Activated CD4-positive, alpha-beta memory T cell treated with anti-CD3 and anti-CD28 coated beads, Interleukin-2, amount 10 ng/mL, durations not matched to agents 7 days and 5 days (primary cell): ENCODE data around the gene EEPD1. TPM values are rescaled to one million over a fixed set of nuclear protein-coding genes. Genes with fewer than 3 reads are reported as not detected.

Source experiments
- CTCF ChIA-PET: fragments of 350-600 bp; sonication (Branson Sonifier 250); formaldehyde crosslinking; loops from one replicate; lab custom pipeline; 2021; ENCODE audit warnings: antibody characterized with exemption, inconsistent platforms; lab: Charles Lee
- POLR2A ChIA-PET: fragments of 350-600 bp; sonication (Branson Sonifier 250); formaldehyde crosslinking; loops from one replicate; lab custom pipeline; 2021; ENCODE audit warnings: antibody characterized with exemption; lab: Charles Lee
- DNase-seq: peaks from one replicate; pipeline ENCODE4 v3.0.0-alpha.2; 2020
- H3K27ac Mint-ChIP-seq: one replicate; pipeline ENCODE4 v1.8.0; 2021; ENCODE audit warnings: mild to moderate bottlenecking, mixed read lengths
- H3K27me3 Mint-ChIP-seq: one replicate; pipeline ENCODE4 v1.8.0; 2021; ENCODE audit warnings: mixed read lengths
- H3K36me3 Mint-ChIP-seq: one replicate; pipeline ENCODE4 v1.8.0; 2021; ENCODE audit warnings: low read depth, mixed read lengths
- H3K4me1 Mint-ChIP-seq: one replicate; pipeline ENCODE4 v1.8.0; 2021; ENCODE audit warnings: mixed read lengths
- H3K4me3 Mint-ChIP-seq: one replicate; pipeline ENCODE4 v1.8.0; 2021; ENCODE audit warnings: mild to moderate bottlenecking, mixed read lengths
- H3K9me3 Mint-ChIP-seq: one replicate; pipeline ENCODE4 v1.8.0; 2021; ENCODE audit warnings: mixed read lengths
- total RNA-seq, 2 experiments: library from RNA; stranded (reverse); gene quantifications; one replicate each; pipeline ENCODE4 v1.2.3, GENCODE V29; 2021

The EEPD1 gene
- total RNA-seq, 2 experiments from 2014 or later, result 6.5 to 8.5 TPM

DNA sequence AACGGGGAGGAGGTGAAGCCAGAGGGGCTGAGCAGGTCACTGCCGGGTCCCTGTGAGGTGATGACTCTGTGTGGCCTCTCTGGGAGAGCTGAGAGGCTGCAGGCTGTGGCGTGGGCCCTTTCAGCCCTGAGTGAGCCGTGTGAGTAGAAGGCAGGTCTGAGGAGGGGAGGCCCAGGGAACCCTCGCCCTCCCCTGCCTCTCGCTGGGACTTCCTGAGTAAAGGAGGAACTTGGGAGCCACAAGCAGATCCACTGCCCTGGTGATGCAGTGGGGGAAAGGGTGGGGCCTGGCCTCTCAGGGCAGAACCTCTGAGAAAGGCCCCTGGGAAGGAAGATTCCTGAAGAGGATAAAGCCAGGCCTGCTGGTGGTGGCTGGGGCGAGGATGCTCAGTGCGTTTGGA is 22.8 kb downstream of the EEPD1 start:
- Mint-ChIP-seq H3K9me3 (no peaks in the 10 kb centered on the region), H3K27ac (no peak overlapping the region), H3K4me3 (no peak overlapping the region), H3K4me1 (peaks cover 9% of the 10 kb centered on the region), H3K27me3 (no peaks in the 10 kb centered on the region), H3K36me3 (no peaks in the 10 kb centered on the region)
- CTCF ChIA-PET, result no interaction called here
- no peak for DNase-seq
- POLR2A ChIA-PET, result no interaction called here

DNA sequence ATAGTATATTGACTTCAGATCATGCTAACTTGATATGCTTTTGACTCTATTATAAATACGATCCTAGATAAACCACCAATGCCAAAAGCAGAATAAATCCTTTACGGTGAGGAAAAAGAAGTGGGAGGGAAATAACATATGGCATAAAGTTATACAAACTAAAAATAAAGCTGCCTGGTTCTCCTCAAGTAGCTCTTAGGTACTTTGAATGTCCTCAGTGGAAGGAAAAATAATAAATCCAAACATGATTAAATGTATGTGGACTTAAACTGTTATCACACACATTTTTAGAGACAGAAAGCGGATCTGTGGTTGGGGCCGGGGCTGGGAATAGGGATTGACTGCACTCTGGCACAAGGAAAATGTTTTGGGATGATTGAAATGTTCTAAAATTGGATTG is 23.6 kb downstream of the EEPD1 start:
- H3K27me3 Mint-ChIP-seq, result no peaks in the 10 kb centered on the region
- H3K4me1 Mint-ChIP-seq, result peaks cover 4% of the 10 kb centered on the region
- DNase-seq, result no peak
- H3K27ac Mint-ChIP-seq, result no peak overlapping the region
- H3K9me3 Mint-ChIP-seq, result no peaks in the 10 kb centered on the region
- ChIA-PET CTCF (no interaction called here), POLR2A (no interaction called here)
- H3K36me3 Mint-ChIP-seq, result no peaks in the 10 kb centered on the region
- no peak overlapping the region for H3K4me3 Mint-ChIP-seq

DNA sequence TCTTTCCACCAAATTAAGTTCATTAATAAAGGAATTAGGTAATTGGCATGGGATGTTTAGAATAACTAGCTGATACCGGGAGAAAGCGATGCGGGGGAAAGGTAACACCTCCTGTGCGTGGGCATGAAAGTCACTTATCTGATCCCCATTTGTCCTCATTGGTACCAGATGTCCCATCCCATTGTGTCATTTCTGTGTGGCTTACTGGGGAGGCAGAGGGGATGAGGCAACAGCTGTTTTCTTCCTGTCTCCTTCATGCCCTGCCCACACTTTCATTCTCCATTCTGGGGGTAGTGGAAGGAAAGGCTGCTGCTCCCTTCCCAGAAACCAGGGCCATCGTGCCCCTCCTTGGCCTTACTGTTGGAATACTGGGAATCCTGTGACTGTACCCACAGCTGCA is 27.1 kb downstream of the EEPD1 start:
- no peaks in the 10 kb centered on the region for H3K9me3 Mint-ChIP-seq
- H3K27ac Mint-ChIP-seq, result no peak overlapping the region
- POLR2A ChIA-PET, result no interaction called here
- H3K27me3 Mint-ChIP-seq, result no peaks in the 10 kb centered on the region
- CTCF ChIA-PET, result no interaction called here
- no peaks in the 10 kb centered on the region for H3K36me3 Mint-ChIP-seq
- H3K4me3 Mint-ChIP-seq, result no peak overlapping the region
- no peaks in the 10 kb centered on the region for H3K4me1 Mint-ChIP-seq
- no peak for DNase-seq

DNA sequence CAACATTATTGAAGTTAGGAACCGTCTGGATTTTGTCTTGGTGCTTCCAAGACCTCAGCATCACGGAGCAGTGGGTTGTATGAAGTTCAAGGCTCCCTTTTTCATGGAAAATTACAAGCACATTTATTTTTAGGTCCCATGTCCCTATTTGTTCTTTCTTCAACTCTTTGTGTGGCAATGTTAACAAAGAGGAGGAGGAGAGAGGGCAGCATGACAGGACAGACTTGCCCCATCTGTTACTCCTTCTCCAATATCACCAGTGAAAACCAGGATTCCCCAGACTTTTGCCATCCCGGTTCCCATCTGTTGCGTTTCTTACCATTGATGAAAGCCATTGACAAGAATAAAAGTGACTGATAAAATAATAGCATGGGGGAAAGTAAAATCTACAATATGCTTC is 28.6 kb downstream of the EEPD1 start:
- no peaks in the 10 kb centered on the region for H3K27me3 Mint-ChIP-seq
- H3K9me3 Mint-ChIP-seq, result no peaks in the 10 kb centered on the region
- no peaks in the 10 kb centered on the region for H3K36me3 Mint-ChIP-seq
- no peak overlapping the region for H3K27ac Mint-ChIP-seq
- ChIA-PET POLR2A (no interaction called here), CTCF (no interaction called here)
- H3K4me3 Mint-ChIP-seq, result no peak overlapping the region
- DNase-seq, result no peak
- H3K4me1 Mint-ChIP-seq, result no peaks in the 10 kb centered on the region

DNA sequence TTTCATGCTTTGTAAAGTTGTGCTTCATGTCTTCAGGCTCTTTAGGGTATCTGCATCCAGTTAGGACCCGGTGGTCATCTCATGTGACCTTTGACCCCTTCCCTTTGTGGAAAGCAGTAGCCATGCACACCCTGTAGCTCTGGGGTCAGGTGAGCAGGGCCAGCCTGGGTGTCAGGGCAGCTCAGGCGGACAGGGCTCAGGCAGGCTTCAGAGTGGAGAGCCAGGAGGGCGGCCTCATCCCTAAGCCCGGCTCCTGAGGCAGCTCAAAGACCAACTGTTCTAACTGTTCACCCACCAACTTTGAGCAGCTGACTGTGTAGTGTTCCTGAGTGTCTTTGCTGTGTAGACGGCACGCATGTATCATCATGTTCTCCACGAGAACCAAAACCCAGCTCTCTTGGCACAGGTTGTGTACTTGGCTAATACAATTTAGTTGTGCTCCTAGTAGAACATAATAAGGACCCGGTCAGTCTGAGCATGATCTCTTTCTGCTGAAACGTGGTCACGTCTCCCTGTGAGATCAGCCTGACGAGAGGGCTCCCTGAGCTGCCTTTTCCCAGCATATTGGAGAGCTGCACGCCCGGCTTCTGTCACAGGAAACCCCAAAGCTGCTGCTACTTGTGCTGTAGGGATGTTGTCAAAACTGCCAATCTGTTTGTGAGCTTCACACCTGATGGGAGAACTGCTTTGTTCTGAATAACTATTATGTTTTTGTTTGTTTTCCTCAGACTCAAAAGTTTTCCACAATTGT is 30.0 kb downstream of the EEPD1 start:
- Mint-ChIP-seq H3K27me3 (no peaks in the 10 kb centered on the region), H3K9me3 (no peaks in the 10 kb centered on the region), H3K27ac (no peak overlapping the region), H3K4me3 (no peak overlapping the region), H3K4me1 (no peaks in the 10 kb centered on the region), H3K36me3 (no peaks in the 10 kb centered on the region)
- ChIA-PET CTCF (no interaction called here), POLR2A (no interaction called here)
- DNase-seq, result no peak

DNA sequence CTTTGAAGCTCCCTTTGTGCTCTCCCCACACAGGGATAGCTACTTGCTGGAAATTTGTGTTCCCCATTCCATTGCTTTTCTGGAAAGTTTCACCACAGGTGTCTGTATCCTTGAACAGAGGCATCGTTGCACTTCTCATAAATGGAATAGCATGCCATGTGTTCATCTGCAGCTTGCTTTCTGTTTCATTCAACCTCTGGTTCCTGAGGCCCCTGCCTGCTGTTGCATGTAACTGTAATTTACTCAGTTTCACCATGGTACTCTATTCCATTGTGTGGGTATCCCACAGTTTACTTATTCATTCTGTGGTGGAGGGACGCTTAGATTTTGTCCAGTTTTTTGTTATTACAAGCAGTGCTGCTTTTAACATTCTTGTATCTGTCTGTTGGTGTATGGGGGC is 32.0 kb downstream of the EEPD1 start:
- ChIA-PET POLR2A (no interaction called here), CTCF (no interaction called here)
- DNase-seq, result no peak
- no peak overlapping the region for H3K4me3 Mint-ChIP-seq
- no peaks in the 10 kb centered on the region for H3K9me3 Mint-ChIP-seq
- no peaks in the 10 kb centered on the region for H3K27me3 Mint-ChIP-seq
- H3K4me1 Mint-ChIP-seq, result no peaks in the 10 kb centered on the region
- no peaks in the 10 kb centered on the region for H3K36me3 Mint-ChIP-seq
- H3K27ac Mint-ChIP-seq, result no peak overlapping the region

DNA sequence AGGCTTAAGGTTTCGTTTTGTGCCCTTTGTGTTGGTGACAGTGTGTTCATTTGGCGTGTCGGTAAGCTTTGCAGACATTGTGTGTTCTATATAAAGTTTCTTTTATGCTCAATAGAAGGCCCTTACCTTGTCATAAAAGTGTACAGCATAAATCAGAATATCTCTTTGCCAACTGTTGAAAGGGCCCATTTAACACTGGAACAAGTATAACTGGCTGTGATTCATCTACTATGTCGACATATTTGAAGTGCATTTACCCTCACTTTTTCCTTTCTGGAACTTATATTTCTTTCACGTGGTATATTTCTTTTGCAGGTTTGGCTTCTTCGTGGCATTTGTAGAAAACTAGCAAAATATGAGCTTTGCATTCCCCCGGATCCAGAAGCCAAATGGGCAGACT is 32.7 kb downstream of the EEPD1 start:
- Mint-ChIP-seq H3K4me1 (no peaks in the 10 kb centered on the region), H3K27me3 (no peaks in the 10 kb centered on the region), H3K27ac (no peak overlapping the region), H3K9me3 (no peaks in the 10 kb centered on the region), H3K4me3 (no peak overlapping the region), H3K36me3 (no peaks in the 10 kb centered on the region)
- DNase-seq, result no peak
- CTCF ChIA-PET, result no interaction called here
- POLR2A ChIA-PET, result no interaction called here

DNA sequence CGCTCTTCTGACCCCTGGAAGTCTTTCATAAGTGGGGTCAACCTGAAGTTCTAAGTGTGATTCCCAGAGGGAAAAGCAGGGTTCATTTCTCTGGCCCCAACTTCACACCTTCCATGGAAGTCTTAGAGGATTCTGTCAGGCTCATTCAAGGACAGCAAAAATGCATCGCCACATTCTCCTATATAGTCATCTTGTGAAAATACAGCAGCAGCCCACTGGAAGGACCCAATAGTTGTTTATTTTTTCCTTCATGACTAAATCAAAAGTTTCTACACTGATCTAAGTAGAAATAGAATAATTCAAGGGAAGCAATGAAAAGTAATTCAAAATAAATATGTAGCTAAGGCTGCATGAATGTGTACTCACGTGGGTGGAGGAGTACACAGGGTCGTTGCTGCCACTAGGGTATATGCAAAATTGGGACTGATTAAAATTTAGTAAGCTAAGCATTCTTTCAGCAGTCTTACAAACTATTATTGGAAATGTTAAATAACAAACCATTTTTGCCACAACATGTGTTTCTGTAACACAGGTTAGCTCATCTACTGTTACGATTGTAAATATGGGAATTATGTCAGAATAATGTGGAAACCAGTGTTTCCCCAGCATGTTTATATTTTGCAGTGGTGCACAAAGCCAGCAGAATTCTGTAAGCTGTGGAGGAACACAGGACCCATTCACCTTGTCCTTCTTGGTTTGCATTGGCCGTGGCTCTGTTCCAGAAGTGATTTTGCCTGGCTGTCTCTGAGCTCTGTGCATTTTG is 33.5 kb downstream of the EEPD1 start:
- H3K27ac Mint-ChIP-seq, result no peak overlapping the region
- no peaks in the 10 kb centered on the region for H3K36me3 Mint-ChIP-seq
- no peaks in the 10 kb centered on the region for H3K4me1 Mint-ChIP-seq
- H3K4me3 Mint-ChIP-seq, result no peak overlapping the region
- H3K9me3 Mint-ChIP-seq, result no peaks in the 10 kb centered on the region
- POLR2A ChIA-PET, result no interaction called here
- no peaks in the 10 kb centered on the region for H3K27me3 Mint-ChIP-seq
- CTCF ChIA-PET, result interaction anchor here (0.6 to 0.8 kb wide), 2 partner anchors 12 to 23 kb away, joined by 3 read pairs; no protein-coding TSS in a partner anchor
- no peak for DNase-seq

DNA sequence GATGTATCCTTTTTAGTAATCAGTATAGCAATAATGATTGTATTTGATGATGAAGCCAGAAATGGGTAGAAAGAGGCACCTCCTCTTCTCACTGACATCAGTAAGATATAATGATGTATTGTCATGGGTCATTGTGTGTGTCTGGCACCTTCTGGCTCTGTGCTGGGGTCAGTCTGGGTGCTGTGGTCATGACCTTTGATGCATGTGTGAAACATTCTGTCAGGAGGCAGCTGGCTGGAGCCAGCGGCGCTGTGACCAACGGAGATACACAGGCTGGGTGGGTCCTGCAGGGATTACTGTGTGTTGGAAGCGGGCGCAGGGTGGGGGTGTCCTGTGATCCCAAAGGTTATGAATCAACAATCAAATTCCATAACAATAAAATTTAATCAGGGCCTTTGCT is 35.2 kb downstream of the EEPD1 start:
- Mint-ChIP-seq H3K27me3 (no peaks in the 10 kb centered on the region), H3K27ac (no peak overlapping the region), H3K36me3 (no peaks in the 10 kb centered on the region), H3K9me3 (no peaks in the 10 kb centered on the region), H3K4me1 (no peaks in the 10 kb centered on the region), H3K4me3 (no peak overlapping the region)
- ChIA-PET CTCF (no interaction called here), POLR2A (no interaction called here)
- DNase-seq, result no peak

DNA sequence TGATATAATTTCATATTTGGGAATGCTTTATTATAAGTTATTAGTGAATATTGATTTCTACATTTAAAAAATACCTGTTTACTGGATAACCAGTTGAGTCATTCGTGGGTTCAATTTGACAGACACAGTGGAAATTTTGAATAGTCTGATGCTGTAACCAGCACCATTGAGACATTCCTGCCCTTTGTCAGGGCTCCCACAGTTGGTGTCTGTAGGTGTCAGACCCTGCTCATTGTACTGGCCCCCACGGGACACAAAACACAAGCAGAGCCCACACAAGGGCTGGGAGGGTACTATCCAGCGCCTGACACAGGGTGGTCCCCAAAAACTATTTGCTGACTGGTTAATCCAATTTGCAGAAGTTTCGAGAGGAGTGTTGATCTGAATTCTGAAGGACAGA is 35.9 kb downstream of the EEPD1 start:
- CTCF ChIA-PET, result interaction anchor here (0.5 kb wide), 1 partner anchor 99 kb away, joined by 3 read pairs; no protein-coding TSS in a partner anchor
- Mint-ChIP-seq H3K4me3 (no peak overlapping the region), H3K27ac (no peak overlapping the region), H3K27me3 (no peaks in the 10 kb centered on the region), H3K36me3 (no peaks in the 10 kb centered on the region), H3K9me3 (no peaks in the 10 kb centered on the region), H3K4me1 (no peaks in the 10 kb centered on the region)
- no peak for DNase-seq
- POLR2A ChIA-PET, result no interaction called here

DNA sequence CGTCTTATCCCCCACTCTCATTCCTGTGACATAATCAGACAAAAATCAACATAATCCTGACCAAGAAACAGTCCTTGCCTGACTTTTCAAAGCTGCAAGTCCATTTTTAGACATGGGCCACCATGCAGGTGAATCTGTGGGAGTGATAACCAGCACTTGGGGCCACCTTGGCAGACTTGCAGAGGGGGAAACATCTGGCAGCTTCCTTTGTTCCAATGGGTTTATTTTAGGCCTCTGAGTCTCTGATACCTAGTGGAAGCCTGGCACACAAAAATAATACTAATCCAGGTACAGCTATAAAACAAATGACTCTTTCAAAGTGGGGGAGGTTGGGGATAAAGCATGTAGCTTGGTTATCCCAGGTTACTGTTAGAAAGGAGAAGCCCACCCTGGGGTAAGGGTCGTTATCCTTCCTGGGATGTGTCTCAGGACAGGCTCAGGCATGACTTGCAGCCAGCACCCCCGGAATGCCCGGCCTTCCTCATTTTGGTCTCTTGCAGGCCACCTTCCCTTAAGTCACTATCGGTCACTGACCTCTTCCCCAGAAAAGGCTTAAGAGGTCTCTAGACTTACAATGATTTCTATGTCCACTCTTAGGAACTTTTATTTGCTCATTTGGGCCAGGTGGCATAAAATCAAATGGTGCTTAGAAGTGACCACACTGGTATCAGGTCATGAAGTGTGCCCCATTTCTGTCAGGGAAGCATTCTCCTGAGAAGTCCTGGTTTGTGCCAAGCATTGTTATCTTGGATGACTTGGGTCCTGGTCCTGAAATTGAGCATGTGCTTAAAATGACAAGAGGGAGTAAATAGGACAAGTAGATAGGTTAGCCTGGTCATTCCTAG is 37.6 kb downstream of the EEPD1 start:
- Mint-ChIP-seq H3K9me3 (no peaks in the 10 kb centered on the region), H3K36me3 (no peaks in the 10 kb centered on the region), H3K4me1 (no peaks in the 10 kb centered on the region), H3K27me3 (no peaks in the 10 kb centered on the region), H3K27ac (no peak overlapping the region), H3K4me3 (no peak overlapping the region)
- POLR2A ChIA-PET, result no interaction called here
- CTCF ChIA-PET, result no interaction called here
- DNase-seq, result no peak

DNA sequence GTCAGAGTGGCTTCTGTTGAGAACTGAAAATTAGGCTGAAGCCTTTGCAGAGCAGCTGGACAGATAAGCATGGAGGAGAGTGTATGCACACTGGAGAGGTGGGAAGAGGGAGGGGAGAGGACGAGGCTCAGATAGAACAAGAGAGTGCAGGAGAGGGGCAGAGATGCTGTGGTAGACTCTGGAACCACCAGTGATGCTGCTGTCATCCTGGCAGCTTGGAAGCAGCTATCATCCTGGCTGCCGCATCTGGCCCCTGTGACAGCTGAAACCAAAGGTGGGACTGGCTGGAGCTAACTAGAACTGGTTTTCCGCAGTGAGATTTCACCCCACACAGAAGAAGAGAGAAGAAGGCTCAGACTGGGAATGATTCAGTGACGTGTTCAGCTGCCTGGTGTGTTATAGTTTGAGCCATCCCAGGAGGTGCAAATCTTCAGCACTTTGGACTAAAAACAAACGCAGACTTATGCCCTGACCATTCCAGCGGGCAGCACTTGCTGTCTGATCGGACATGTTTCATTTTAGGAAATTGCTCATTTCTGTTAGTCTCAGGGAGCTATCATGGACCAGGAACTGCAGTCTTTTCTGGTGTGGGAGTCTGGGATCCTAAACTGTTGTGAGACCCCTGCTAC is 38.4 kb downstream of the EEPD1 start:
- Mint-ChIP-seq H3K27me3 (no peaks in the 10 kb centered on the region), H3K36me3 (no peaks in the 10 kb centered on the region), H3K4me1 (no peaks in the 10 kb centered on the region), H3K4me3 (no peak overlapping the region), H3K27ac (no peak overlapping the region), H3K9me3 (no peaks in the 10 kb centered on the region)
- POLR2A ChIA-PET, result no interaction called here
- CTCF ChIA-PET, result interaction anchor here (0.9 kb wide), 1 partner anchor 18 kb away, joined by 5 read pairs; no protein-coding TSS in a partner anchor
- DNase-seq, result no peak
